Measurements from ENCODE around the gene NBPF19.
"Not testable (repeated sequence)": the region's sequence is repeated elsewhere in the genome, so short reads cannot be mapped to it uniquely, and the experiment has no call there.

GRCh38 chr1:149445451-149445850, 29.4 kb upstream of the NBPF19 start:
- not testable (repeated sequence) for TF ChIP-seq CTCF (conservative IDR thresholded peaks at IDR 0.05); EZH2 (IDR thresholded peaks at IDR 0.05; ENCODE audit: low read depth)
